Psoas muscle (tissue), 8 donors: ENCODE results near the gene SLC25A48. TPM values are rescaled to one million over a fixed set of nuclear protein-coding genes. Genes with fewer than 3 reads are reported as not detected.
A peak's percentile ranks its signal among the peaks of the same experiment; 100 is the strongest.

ENCODE experiments used
- ATAC-seq, 4 donors: fragments of 200-7000 bp; cut with Tn5 transposase; one replicate each; pipeline ENCODE4 v1.9.1; 2020; ENCODE audit warnings: moderate library complexity in 3 of 4, mild to moderate bottlenecking in 2 of 4
- DNase-seq, 2 donors: peaks; one replicate each; pipeline ENCODE4 v3.0.0-alpha.2; 2020
- H3K27ac ChIP-seq: fragments of 200-600 bp; one replicate; pipeline ENCODE4 v1.8.0; 2022
- H3K27me3 ChIP-seq, 3 donors: fragments of 200-600 bp in 1 of 3; one replicate each; pipeline versions ENCODE4 v1.6.1 to v1.8.0; 2013 to 2022; ENCODE audit warnings: low read length in 2 of 3, mild to moderate bottlenecking in 2 of 3, moderate library complexity in 1 of 3; ENCODE audit not compliant: insufficient read depth in 3 of 3
- H3K36me3 ChIP-seq, 2 donors: fragments of 200-600 bp in 1 of 2; one replicate each; pipeline versions ENCODE4 v1.6.1 to v1.8.0; 2013 to 2022; ENCODE audit warnings: low read depth in 1 of 2, mild to moderate bottlenecking in 1 of 2, moderate library complexity in 1 of 2; ENCODE audit not compliant: insufficient read depth in 1 of 2
- H3K4me1 ChIP-seq: fragments of 200-600 bp; one replicate; pipeline ENCODE4 v1.8.0; 2022
- H3K4me3 ChIP-seq: fragments of 200-600 bp; one replicate; pipeline ENCODE4 v1.8.0; 2022; ENCODE audit warnings: mild to moderate bottlenecking
- H3K9me3 ChIP-seq: fragments of 200-600 bp; one replicate; pipeline ENCODE4 v1.8.0; 2022
- CTCF ChIP-seq: fragments of 200-600 bp; IDR thresholded peaks from one replicate; pipeline ENCODE4 v1.8.0; 2022; ENCODE audit warnings: antibody characterized with exemption
- WGBS, 3 donors: extraction: QIAGEN DNeasy Blood & Tissue Kit; methylation state at CpG; one replicate each; pipeline versions ENCODE4 v1.1.6 to v1.1.7; 2013; 5-methylcytosine and 5-hydroxymethylcytosine counted together
- intact Hi-C, 2 donors: fragments of 100-400 bp; cut with DNase I; formaldehyde crosslinking; loops; one replicate each; pipeline versions ENCODE4 v1.11.0 to v1.14.2; 2022
- polyA plus RNA-seq, 3 donors: library from polyadenylated mRNA; stranded (reverse); fragments of 200-250 nt; gene quantifications; one replicate each; pipeline ENCODE4 v1.2.3, GENCODE V29; 2013
- total RNA-seq, 4 donors: library from RNA; stranded (reverse); fragmentation: NEBNext Ultra II Directional in 2 of 4; extraction: Animal tissue kit (Norgen Biotek cat#: 25700) in 2 of 4; gene quantifications; one replicate each; pipeline versions ENCODE4 v1.2.1 to v1.2.4, GENCODE V29; 2021 to 2023
- donor health status: healthy with polysubstance abuse.
- donor health status: DM: no; HTN: no; CAD: no; lungs with moderate emphysema.
- donor health status: Bipolar disorder and iron deficiency.
- donor health status: healthy.
- donor health status: DM: yes; HTN: yes; CAD: no.
- donor health status: DM: no; HTN: no; CAD: no.
- donor health status: DM: no; HTN: no; CAD: no.
- donor health status: DM: yes; HTN: yes; CAD: no.

SLC25A48 gene
- total and polyA plus RNA-seq, 7 donors = 1.7 to 9.6 (median 5.6) TPM; not detected in 1

- WGBS, 3 donors = 81 to 90% (median 85%) methylated on average over 2 of the region's 2 CpGs
- H3K27me3 ChIP-seq = no peaks in the 10 kb centered on the region
- no peak overlapping the region for H3K27ac ChIP-seq
- H3K4me3 ChIP-seq = no peak overlapping the region
- TF ChIP-seq CTCF = no peak
- ATAC-seq (no peak), DNase-seq (no peak)
- H3K9me3 ChIP-seq = no peaks in the 10 kb centered on the region
- H3K4me1 ChIP-seq = peaks cover 8% of the 10 kb centered on the region
- intact Hi-C loops = no loop called here
- H3K36me3 ChIP-seq = no peaks in the 10 kb centered on the region
These were observed 34.8 kb downstream of the SLC25A48 start for GRCh38 chr5:135869276-135869675.

- intact Hi-C loops = no loop called here
- Histone ChIP-seq H3K36me3 (no peaks in the 10 kb centered on the region), H3K4me3 (no peak overlapping the region), H3K4me1 (peaks cover 5% of the 10 kb centered on the region), H3K27ac (no peak overlapping the region), H3K27me3 (no peaks in the 10 kb centered on the region), H3K9me3 (no peaks in the 10 kb centered on the region)
- ATAC-seq = no peak
- no peak for DNase-seq
- TF ChIP-seq CTCF = no peak
- 54 to 83% (median 61%) methylated on average over 3 of the region's 3 CpGs for WGBS, 3 donors
These were observed 35.5 kb downstream of the SLC25A48 start for GRCh38 chr5:135869935-135870334.

- peak in 3 of 4 donors; percentile 25 to 74 (median 29) for ATAC-seq
- DNase-seq = no peak
These were observed 36.9 kb downstream of the SLC25A48 start for GRCh38 chr5:135871268-135871915.

GRCh38 chr5:135873831-135874230 lies 39.4 kb downstream of the SLC25A48 start:
- Histone ChIP-seq H3K36me3 (no peaks in the 10 kb centered on the region), H3K27me3 (peaks cover 0 to 2% (median 0%) of the 10 kb centered on the region in 3 donors), H3K27ac (no peak overlapping the region), H3K4me3 (no peak overlapping the region), H3K9me3 (no peaks in the 10 kb centered on the region), H3K4me1 (peaks cover 13% of the 10 kb centered on the region)
- DNase-seq = no peak
- intact Hi-C loops = no loop called here
- WGBS, 3 donors = 89 to 94% (median 92%) methylated on average over 5 of the region's 5 CpGs
- no peak for ATAC-seq
- no peak for TF ChIP-seq CTCF

More at GRCh38 chr5:135871268-135871915, 36.9 kb downstream of the SLC25A48 start:
- WGBS, 3 donors = 53 to 56% (median 54%) methylated on average over 11 of the region's 11 CpGs
- H3K9me3 ChIP-seq = no peaks in the 10 kb centered on the region
- TF ChIP-seq CTCF = no peak
- no peak overlapping the region for H3K4me3 ChIP-seq
- no peak overlapping the region for H3K27ac ChIP-seq
- H3K4me1 ChIP-seq = no peaks in the 10 kb centered on the region
- H3K27me3 ChIP-seq = peaks cover 0 to 2% (median 0%) of the 10 kb centered on the region in 3 donors
- intact Hi-C loops = no loop called here
- H3K36me3 ChIP-seq = no peaks in the 10 kb centered on the region

- DNase-seq (no peak), ATAC-seq (no peak)
- TF ChIP-seq CTCF = no peak
- Histone ChIP-seq H3K4me3 (no peak overlapping the region), H3K36me3 (no peaks in the 10 kb centered on the region), H3K9me3 (no peaks in the 10 kb centered on the region), H3K27ac (no peak overlapping the region), H3K27me3 (peaks cover 0 to 2% (median 0%) of the 10 kb centered on the region in 3 donors), H3K4me1 (peaks cover 17% of the 10 kb centered on the region)
- whole genome bisulfite sequencing, 3 donors = 69 to 83% (median 80%) methylated on average over 3 of the region's 3 CpGs
- intact Hi-C loops = no loop called here
These were observed 40.0 kb downstream of the SLC25A48 start for GRCh38 chr5:135874461-135874860.
